ENCODE results near the gene TCEANC2.

The TCEANC2 gene

DNA sequence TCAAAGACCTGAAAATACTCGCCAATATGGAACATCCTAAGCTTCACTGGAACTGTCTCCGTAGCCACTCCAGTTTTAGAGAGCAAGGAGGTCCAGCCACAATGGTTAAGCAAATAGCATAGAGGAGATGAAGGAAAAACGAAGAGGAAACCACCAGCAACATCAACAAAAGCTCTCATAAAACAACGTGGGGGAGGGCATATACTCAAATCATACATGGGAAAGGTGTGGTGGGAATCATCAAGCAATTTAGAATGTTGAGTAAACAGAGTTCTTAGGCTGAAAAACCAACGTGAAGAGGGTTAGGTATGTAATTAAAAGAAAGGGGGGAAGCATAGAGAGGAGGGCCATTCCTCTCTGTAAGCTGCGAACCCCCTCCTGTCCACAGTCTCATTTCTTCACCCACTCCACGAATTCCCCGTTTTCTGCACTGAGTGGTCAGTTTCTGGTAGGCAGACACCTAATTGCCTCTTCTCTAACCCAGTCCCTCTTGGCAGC, 1.4 kb upstream of the TCEANC2 start:
- TF ChIP-seq, protein P1, sequence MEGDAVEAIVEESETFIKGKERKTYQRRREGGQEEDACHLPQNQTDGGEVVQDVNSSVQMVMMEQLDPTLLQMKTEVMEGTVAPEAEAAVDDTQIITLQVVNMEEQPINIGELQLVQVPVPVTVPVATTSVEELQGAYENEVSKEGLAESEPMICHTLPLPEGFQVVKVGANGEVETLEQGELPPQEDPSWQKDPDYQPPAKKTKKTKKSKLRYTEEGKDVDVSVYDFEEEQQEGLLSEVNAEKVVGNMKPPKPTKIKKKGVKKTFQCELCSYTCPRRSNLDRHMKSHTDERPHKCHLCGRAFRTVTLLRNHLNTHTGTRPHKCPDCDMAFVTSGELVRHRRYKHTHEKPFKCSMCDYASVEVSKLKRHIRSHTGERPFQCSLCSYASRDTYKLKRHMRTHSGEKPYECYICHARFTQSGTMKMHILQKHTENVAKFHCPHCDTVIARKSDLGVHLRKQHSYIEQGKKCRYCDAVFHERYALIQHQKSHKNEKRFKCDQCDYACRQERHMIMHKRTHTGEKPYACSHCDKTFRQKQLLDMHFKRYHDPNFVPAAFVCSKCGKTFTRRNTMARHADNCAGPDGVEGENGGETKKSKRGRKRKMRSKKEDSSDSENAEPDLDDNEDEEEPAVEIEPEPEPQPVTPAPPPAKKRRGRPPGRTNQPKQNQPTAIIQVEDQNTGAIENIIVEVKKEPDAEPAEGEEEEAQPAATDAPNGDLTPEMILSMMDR (IDR thresholded peaks at IDR 0.05; ENCODE audit: low read depth, low read length, missing control alignments), result no peak
- DNase-seq (ENCODE audit: low read depth), result no peak
- H3K4me3 ChIP-seq (ENCODE audit: low read depth, low read length), result peak overlapping the region; percentile 78

DNA sequence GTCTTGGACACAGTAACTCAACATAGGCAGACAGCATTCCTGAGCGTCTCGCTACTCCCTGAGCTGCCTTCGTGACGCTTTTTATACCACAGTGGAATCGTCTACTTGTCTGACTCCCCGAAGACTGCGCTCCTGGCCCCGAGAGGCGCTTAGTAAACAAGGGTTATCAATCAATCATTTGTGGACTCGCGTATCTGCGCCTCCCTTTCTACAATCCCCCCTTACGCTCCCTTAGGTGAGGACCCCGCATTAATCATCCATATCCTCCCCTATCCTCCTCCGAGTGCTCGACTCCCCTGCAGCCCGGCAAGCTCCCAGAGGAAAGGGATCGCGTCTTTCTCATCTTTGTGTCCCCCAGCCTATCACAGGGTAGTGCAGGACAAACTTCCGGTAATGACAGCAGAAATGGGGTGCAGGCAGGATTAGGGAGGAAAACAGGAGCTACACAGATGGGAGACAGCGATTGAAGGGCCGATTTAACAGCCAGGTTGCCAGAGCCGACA, 926 bp upstream of the TCEANC2 start:
- H3K4me3 ChIP-seq (ENCODE audit: low read depth, low read length), result peak overlapping the region; percentile 78
- no peak for DNase-seq (ENCODE audit: low read depth)
- TF ChIP-seq, protein P1 (IDR thresholded peaks at IDR 0.05; ENCODE audit: low read depth, low read length, missing control alignments), result no peak

DNA sequence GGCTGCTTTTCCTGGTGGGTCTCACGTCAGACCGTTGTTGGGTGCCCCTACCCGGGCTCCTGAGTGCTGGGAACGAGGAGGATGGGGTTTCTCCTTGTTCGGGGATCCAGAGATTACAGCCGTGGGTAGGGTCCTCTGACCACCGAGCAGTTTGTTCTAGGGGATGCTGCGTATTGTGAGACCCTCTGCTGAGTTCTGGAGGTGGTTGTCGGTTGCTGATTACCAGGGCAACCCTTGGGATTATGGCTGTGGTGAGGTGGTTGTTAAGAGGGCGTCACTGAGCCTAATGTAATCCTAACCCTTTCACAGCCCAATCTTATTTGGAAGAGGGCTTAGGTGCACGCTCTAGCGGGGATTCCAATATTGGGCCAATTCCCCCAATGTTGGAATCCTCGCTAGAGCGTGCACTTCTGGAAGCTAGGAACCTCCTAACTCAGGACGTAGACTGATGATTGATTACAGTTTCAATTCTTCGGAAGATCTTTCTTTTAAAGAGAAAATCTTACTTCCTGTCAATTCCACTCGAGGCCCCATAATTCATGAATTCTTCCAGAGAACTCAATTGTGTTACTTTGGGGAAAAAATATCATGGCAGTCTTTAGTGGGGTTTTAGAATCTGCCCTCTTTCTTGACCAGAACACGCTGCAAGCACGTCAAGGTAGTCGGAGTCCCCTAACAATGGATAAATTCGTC, 483 bp downstream of the TCEANC2 start:
- TF ChIP-seq, protein P1 (IDR thresholded peaks at IDR 0.05; ENCODE audit: low read depth, low read length, missing control alignments), result no peak
- no peak for DNase-seq (ENCODE audit: low read depth)
- H3K4me3 ChIP-seq (ENCODE audit: low read depth, low read length), result peak overlapping the region; percentile 78

DNA sequence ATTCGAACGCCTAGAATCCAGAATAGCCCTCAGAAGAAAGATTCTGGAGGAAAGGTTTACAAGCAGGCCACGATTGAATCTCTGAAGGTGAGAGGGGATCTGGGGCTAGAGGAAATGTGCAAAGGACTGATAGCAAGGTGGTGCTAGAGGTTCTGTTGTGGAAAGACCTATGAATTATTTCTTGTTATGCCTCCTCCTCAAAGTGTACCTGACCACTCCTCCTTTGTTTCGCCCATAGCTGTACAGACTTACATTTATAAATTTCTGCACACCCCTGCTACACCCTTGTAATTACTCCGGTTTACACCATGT, 986 bp downstream of the TCEANC2 start:
- H3K4me3 ChIP-seq (ENCODE audit: low read depth, low read length), result peak overlapping the region; percentile 78
- no peak for DNase-seq (ENCODE audit: low read depth)
- TF ChIP-seq, protein P1 (IDR thresholded peaks at IDR 0.05; ENCODE audit: low read depth, low read length, missing control alignments), result no peak

- no peak for DNase-seq (ENCODE audit: low read depth)
- TF ChIP-seq, protein P1 (IDR thresholded peaks at IDR 0.05; ENCODE audit: low read depth, low read length, missing control alignments), result no peak
These were observed 10.9 kb downstream of the TCEANC2 start for GRCh38 chr1:54064299-54064698.

GRCh38 chr1:54069791-54070170, 16.4 kb downstream of the TCEANC2 start:
- TF ChIP-seq, protein P1 (IDR thresholded peaks at IDR 0.05; ENCODE audit: low read depth, low read length, missing control alignments), result no peak
- no peak for DNase-seq (ENCODE audit: low read depth)
- H3K4me3 ChIP-seq (ENCODE audit: low read depth, low read length), result no peak overlapping the region

More at GRCh38 chr1:54064299-54064698, 10.9 kb downstream of the TCEANC2 start:
- H3K4me3 ChIP-seq (ENCODE audit: low read depth, low read length), result no peak overlapping the region

All from GM12864 (cell line).